Thoracic aorta (tissue), 2 donors: ENCODE results near the gene NKX2-3. TPM values are rescaled to one million over a fixed set of nuclear protein-coding genes. Genes with fewer than 3 reads are reported as not detected.

Experiments
- ATAC-seq: fragments of 150-250 bp; one replicate; pipeline ENCODE4 v1.8.0; 2017; ENCODE audit warnings: low read depth; ENCODE audit not compliant: insufficient number of reproducible peaks, low FRiP score
- DNase-seq: peaks from one replicate; pipeline ENCODE4 v3.0.0-alpha.2; 2020; ENCODE audit warnings: low spot score
- H3K27ac ChIP-seq, 2 donors: fragments of 200-600 bp; sonication (generic); 1 replicate in 1 of 2; 2 replicates in 1 of 2; pipeline ENCODE4 v1.5.1; 2016; ENCODE audit warnings: mild to moderate bottlenecking in 2 of 2, moderate library complexity in 2 of 2
- H3K27me3 ChIP-seq: fragments of 200-600 bp; sonication (generic); replicated peaks from 2 replicates; pipeline ENCODE4 v1.6.0; 2016; ENCODE audit warnings: mild to moderate bottlenecking; ENCODE audit not compliant: insufficient read depth
- H3K36me3 ChIP-seq: fragments of 200-600 bp; sonication (generic); one replicate; pipeline ENCODE4 v1.5.1; 2016
- H3K4me1 ChIP-seq, 2 donors: fragments of 200-600 bp; sonication (generic); 1 replicate in 1 of 2; 2 replicates in 1 of 2; pipeline versions ENCODE4 v1.5.1 to v1.6.0; 2016; ENCODE audit warnings: low read depth in 2 of 2, mild to moderate bottlenecking in 1 of 2; ENCODE audit not compliant: control insufficient read depth in 1 of 2
- H3K4me3 ChIP-seq: fragments of 200-600 bp; sonication (generic); 2 replicates; pipeline ENCODE4 v1.5.1; 2016; ENCODE audit warnings: mild to moderate bottlenecking
- H3K9me3 ChIP-seq: fragments of 200-600 bp; sonication (generic); 2 replicates; pipeline ENCODE4 v1.5.1; 2016
- total RNA-seq, 2 donors: library from RNA; depleted of rRNA; stranded (reverse); fragments of >200 nt; gene quantifications; one replicate each; pipeline versions ENCODE4 v1.1.0 to v1.2.3, GENCODE V29; 2016
- TF ChIP-seq, protein P1 (sequence below): fragments of 200-600 bp; sonication (generic); IDR thresholded peaks from one replicate; pipeline ENCODE4 v1.5.1; 2019; ENCODE audit warnings: antibody characterized with exemption

NKX2-3 gene
- total RNA-seq: under 1 TPM in 1 of 2 donors, not detected in 1; 0.42 TPM

DNA sequence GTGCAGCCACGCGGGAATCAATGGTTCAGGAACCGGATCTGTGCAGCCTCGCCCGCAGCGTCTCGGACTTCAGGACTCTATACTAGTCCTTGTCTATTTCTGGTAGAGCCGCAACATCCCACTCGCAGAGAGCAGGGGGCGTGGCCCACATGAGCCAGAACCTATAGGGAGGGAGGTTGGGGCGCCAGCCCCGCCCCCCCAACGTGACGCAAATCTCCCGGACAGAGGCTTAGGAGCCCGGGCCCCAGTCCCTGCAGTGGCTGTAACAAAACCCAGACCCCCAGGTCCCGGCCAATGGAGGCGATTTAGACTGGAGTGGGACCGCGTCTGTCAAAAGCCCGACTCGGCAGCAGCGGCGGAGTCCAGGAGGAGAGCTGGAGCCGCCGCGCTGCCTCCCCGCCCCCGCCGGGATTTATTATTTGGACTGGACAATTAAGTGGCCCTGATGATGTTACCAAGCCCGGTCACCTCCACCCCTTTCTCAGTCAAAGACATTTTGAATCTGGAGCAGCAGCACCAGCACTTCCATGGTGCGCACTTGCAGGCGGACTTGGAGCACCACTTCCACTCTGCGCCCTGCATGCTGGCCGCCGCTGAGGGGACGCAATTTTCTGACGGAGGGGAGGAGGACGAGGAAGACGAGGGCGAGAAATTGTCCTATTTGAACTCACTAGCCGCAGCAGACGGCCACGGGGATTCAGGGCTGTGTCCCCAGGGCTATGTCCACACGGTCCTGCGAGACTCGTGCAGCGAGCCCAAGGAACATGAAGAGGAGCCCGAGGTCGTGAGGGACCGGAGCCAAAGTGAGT, at the start of gene NKX2-3:
Gene NKX2-3 (plus strand): TSS at position 256 of the 809 bp plus-strand sequence. CDS start 190 bp downstream, at position 446.
- no peak for DNase-seq
- Histone ChIP-seq H3K4me3 (peak within 1 kb of the TSS; percentile 31), H3K27me3 (peaks cover 17% of the 10 kb centered on the region), H3K4me1 (peaks cover 9 to 34% of the 10 kb centered on the region in 2 donors), H3K36me3 (no peaks in the 10 kb centered on the region), H3K27ac (no peak within 1 kb of the TSS), H3K9me3 (no peaks in the 10 kb centered on the region)
- TF ChIP-seq, protein P1, sequence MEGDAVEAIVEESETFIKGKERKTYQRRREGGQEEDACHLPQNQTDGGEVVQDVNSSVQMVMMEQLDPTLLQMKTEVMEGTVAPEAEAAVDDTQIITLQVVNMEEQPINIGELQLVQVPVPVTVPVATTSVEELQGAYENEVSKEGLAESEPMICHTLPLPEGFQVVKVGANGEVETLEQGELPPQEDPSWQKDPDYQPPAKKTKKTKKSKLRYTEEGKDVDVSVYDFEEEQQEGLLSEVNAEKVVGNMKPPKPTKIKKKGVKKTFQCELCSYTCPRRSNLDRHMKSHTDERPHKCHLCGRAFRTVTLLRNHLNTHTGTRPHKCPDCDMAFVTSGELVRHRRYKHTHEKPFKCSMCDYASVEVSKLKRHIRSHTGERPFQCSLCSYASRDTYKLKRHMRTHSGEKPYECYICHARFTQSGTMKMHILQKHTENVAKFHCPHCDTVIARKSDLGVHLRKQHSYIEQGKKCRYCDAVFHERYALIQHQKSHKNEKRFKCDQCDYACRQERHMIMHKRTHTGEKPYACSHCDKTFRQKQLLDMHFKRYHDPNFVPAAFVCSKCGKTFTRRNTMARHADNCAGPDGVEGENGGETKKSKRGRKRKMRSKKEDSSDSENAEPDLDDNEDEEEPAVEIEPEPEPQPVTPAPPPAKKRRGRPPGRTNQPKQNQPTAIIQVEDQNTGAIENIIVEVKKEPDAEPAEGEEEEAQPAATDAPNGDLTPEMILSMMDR: no peak
- ATAC-seq: no peak

DNA sequence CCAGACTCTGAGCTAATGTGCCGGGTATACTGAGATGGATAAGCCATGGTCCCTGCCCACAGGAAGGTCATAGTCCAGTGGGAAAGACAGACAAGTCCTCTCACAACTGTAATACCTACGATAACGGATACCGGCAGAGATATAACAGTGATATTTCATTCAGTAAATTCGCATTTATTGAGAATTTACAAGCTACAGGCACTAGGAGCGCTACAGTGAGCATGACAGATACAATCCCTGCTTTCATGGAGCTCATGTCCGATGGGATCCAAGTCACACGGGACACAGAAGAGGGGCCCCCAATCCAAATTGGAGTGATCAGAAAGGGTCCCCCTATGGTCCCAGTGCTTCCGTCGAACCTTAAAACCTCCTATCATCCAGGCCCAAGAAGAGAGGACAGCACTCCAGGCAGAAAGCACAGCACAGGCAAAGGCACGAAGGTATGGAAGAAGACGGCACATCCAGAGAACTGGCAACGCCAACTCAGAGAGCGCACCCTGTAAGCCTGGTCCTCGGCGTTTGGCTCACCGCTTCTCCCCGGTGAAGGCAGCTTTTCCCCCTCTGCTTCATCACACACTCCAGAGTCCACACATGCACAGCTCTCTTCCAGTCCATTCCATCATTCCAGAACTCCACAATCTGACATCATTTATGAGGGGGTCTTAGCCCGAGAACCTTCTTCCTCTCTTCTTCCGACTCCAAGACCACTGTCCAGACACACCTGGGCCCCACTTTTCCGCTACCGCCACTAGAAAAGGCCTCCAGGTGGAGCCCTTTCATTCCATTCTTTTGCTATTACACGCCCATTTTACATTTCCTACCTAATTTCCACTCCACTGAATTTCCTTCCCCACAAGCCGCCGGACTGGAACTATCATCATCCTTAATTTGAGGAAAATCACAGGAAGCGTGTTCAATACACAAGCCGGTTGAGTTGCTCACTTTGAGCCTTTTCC, 47.8 kb upstream of the NKX2-3 start:
- Histone ChIP-seq H3K9me3 (no peaks in the 10 kb centered on the region), H3K36me3 (no peaks in the 10 kb centered on the region), H3K4me1 (no peaks in the 10 kb centered on the region), H3K27me3 (no peaks in the 10 kb centered on the region), H3K4me3 (no peak overlapping the region), H3K27ac (no peak overlapping the region)
- no peak for ATAC-seq
- DNase-seq: no peak
- TF ChIP-seq, protein P1: no peak

DNA sequence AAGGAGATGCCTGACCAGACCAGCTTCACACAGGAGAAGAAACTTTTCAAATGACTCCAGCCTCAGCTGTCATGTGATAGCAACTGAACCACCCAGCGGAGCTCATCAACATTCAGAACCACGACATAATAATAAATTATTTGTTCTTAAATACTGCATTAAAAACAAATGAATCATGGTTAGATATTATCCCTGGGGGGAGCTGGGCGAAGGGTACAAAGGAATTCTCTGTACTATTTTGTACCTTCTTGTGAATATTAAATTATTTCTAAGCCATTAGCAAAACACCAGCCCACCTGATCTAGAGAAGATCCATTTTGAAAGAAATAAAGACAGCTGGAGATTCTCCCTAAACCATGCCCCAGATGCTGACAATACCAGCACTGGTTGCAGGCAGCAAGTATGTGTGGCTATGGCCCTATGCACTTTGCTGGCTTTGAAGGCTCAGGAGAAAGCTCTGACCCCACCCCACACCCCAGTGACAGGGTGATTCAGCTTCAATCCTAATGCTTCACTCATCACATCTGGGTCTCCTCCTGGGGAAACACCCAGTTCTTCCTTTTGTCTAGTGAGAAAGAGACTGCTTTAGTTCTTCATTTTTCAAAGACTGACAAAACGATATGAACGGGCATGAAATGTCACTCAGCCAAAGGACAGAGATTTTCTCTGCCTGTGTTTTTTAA, 45.5 kb upstream of the NKX2-3 start:
- TF ChIP-seq, protein P1: no peak
- DNase-seq (no peak), ATAC-seq (no peak)
- H3K27ac ChIP-seq: no peak overlapping the region
- H3K4me3 ChIP-seq: no peak overlapping the region
- H3K27me3 ChIP-seq: no peaks in the 10 kb centered on the region
- H3K4me1 ChIP-seq: no peaks in the 10 kb centered on the region
- H3K9me3 ChIP-seq: no peaks in the 10 kb centered on the region
- H3K36me3 ChIP-seq: no peaks in the 10 kb centered on the region

DNA sequence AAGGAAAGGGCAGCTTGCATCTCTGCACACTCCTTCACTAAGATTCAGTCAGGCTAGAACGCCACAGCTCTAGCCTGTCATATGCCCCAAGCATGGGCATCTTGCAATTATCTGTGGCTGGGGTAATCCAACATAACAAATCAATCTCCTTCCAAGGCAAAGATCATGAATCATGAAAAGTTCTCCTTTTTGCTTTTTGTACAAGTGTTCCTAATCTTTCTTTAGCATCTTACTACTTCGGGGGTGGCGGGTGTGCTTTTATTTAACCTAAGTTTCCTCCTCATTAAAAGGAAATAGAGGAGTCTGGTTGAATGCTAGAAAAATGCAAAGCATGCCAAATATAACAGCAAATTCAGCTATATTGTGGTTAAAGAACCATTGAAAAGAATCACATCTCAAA, 43.5 kb upstream of the NKX2-3 start:
- no peaks in the 10 kb centered on the region for H3K36me3 ChIP-seq
- H3K9me3 ChIP-seq: no peaks in the 10 kb centered on the region
- no peak overlapping the region for H3K4me3 ChIP-seq
- H3K27me3 ChIP-seq: no peaks in the 10 kb centered on the region
- no peak overlapping the region for H3K27ac ChIP-seq
- ATAC-seq (no peak), DNase-seq (no peak)
- TF ChIP-seq, protein P1: no peak
- H3K4me1 ChIP-seq: no peaks in the 10 kb centered on the region
